ENCODE results near the gene COBLL1. TPM values are rescaled to one million over a fixed set of nuclear protein-coding genes. Genes with fewer than 3 reads are reported as not detected.

Gene COBLL1
- total RNA-seq, 1 experiment from 2014 or later: 3.5 TPM

DNA sequence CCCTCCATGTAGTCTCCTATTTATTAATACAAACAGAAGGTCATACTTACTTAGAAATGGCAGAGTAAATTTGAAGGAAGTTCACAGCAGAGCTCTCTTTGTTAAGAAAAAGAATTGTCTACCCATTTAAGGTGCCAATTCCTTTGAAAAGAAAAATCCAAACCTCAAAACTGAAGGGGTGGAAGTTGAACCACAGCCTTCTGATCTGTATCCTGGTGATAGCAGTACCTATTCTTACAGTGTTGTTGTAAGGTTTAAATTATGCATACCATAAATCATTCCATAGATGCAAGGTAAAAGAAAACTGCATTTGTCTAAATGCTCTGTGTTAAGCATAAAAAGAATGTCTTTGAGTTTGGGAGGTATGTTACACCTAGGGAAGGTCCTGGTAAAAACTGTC is 47.6 kb downstream of the COBLL1 start:
- H3K27me3 ChIP-seq (ENCODE audit: control insufficient read depth, insufficient read depth, low read length): no peaks in the 10 kb centered on the region
- no peaks in the 10 kb centered on the region for H3K36me3 ChIP-seq (replicated peaks; ENCODE audit: control insufficient read depth, insufficient read depth, low read length)
- DNase-seq: no peak
- no peak overlapping the region for H3K4me3 ChIP-seq (ENCODE audit: insufficient read depth, low read depth, low read length)

DNA sequence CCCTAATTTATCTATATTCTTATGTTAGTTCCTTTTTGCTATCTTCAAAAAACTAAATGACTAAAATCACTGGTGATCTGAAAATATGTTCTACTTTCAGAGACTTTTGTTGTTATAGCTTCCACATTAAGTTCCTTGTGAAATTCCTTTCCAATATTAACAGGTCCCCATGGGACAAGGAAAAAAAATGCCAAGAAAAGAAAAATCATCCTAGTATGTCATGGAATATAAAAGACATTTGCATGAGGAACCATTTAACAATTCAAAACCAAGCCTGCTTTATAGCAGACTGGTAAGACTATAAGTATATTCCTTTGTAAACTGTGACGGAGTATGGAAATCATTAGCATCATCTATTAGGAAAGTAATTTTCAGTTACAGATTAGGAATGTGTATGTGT is 48.1 kb downstream of the COBLL1 start:
- no peaks in the 10 kb centered on the region for H3K27me3 ChIP-seq (ENCODE audit: control insufficient read depth, insufficient read depth, low read length)
- no peak for DNase-seq
- H3K36me3 ChIP-seq (replicated peaks; ENCODE audit: control insufficient read depth, insufficient read depth, low read length): no peaks in the 10 kb centered on the region
- no peak overlapping the region for H3K4me3 ChIP-seq (ENCODE audit: insufficient read depth, low read depth, low read length)

GRCh38 chr2:164792316-164793170 is 49.1 kb downstream of the COBLL1 start:
- H3K4me3 ChIP-seq (ENCODE audit: insufficient read depth, low read depth, low read length): no peak overlapping the region
- no peaks in the 10 kb centered on the region for H3K36me3 ChIP-seq (replicated peaks; ENCODE audit: control insufficient read depth, insufficient read depth, low read length)
- no peak for DNase-seq
- no peaks in the 10 kb centered on the region for H3K27me3 ChIP-seq (ENCODE audit: control insufficient read depth, insufficient read depth, low read length)

DNA sequence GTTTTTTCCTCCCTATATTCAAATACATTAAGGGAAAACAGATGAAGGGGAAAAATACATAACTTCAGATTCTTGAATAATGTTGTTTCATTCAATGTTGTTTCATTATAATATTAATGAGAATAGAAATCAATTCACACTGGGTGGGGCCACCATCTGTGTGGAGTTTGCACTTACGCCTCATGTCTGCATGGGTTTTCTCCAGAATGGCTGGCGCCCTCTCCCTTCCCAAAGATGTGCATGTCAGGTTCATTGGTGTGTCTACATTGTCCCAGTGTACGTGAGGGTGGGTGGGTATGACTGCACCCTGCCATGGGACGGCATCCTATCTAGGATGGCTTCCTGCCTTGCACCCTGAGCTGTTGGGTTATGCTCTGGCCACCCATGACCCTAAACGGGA is 51.7 kb downstream of the COBLL1 start:
- Histone ChIP-seq H3K36me3 (replicated peaks; ENCODE audit: control insufficient read depth, insufficient read depth, low read length) (no peaks in the 10 kb centered on the region), H3K27me3 (ENCODE audit: control insufficient read depth, insufficient read depth, low read length) (no peaks in the 10 kb centered on the region), H3K4me3 (ENCODE audit: insufficient read depth, low read depth, low read length) (no peak overlapping the region)
- DNase-seq: no peak

DNA sequence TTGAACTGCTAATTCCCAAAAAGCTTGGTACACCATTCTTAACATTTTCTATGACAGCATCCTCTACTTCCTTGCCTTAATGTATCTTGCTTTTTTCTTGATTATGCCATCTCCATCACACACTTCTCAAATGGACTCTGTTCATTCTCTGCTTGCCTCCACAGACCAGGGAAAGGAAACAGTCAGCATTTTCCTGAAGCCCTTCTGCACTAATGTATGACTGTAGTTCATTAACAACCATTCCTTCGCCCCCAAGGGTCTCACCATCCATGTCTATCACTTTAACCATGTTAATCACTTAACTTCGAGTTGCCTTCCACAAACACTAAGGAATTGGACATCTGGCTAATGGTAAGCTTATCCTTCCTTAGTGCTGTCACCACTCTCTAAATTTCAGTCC is 54.8 kb downstream of the COBLL1 start:
- no peak for DNase-seq
- Histone ChIP-seq H3K4me3 (ENCODE audit: insufficient read depth, low read depth, low read length) (no peak overlapping the region), H3K27me3 (ENCODE audit: control insufficient read depth, insufficient read depth, low read length) (no peaks in the 10 kb centered on the region), H3K36me3 (replicated peaks; ENCODE audit: control insufficient read depth, insufficient read depth, low read length) (no peaks in the 10 kb centered on the region)

DNA sequence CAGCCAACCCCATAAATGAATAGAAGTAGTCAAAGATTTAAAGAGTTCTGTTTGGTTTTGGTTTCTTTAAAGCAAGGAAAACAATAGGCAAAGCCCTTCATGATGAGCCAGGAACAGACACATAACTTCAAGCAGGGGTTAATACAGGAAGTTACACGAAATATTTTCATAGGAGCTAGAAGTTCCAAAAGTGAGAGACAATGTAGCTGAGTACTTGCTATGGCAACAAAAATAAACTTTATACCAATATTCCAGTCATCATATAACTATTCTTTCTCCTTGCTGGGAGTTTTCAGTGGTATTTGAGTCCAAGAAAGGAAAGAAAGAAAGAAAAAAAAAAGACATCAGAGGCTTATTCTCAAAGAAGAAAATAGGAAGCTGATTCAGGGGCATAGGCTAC is 56.2 kb downstream of the COBLL1 start:
- Histone ChIP-seq H3K4me3 (ENCODE audit: insufficient read depth, low read depth, low read length) (no peak overlapping the region), H3K36me3 (replicated peaks; ENCODE audit: control insufficient read depth, insufficient read depth, low read length) (no peaks in the 10 kb centered on the region), H3K27me3 (ENCODE audit: control insufficient read depth, insufficient read depth, low read length) (no peaks in the 10 kb centered on the region)
- no peak for DNase-seq

- no peaks in the 10 kb centered on the region for H3K36me3 ChIP-seq (replicated peaks; ENCODE audit: control insufficient read depth, insufficient read depth, low read length)
- H3K4me3 ChIP-seq (ENCODE audit: insufficient read depth, low read depth, low read length): no peak overlapping the region
- DNase-seq: no peak
- no peaks in the 10 kb centered on the region for H3K27me3 ChIP-seq (ENCODE audit: control insufficient read depth, insufficient read depth, low read length)
Observed at GRCh38 chr2:164784376-164784775, 57.2 kb downstream of the COBLL1 start.

DNA sequence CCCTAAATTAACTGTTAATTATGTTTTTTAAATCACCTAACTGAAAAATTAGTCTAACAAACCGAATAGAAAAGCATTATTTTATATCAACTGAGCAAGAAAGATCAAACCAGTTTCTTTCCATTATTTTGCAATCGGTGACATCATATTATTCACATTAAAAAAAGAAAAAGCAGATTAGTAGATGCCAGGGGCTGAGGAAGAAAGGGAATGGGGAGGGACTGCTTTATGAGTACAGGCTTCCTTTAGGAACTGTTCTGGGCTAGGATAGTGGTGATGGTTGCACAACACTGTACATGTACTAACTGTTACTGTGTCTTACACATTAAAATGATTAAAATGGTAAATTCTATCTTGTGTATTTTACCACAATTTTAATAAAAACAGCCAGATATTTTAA is 59.3 kb downstream of the COBLL1 start:
- Histone ChIP-seq H3K36me3 (replicated peaks; ENCODE audit: control insufficient read depth, insufficient read depth, low read length) (no peaks in the 10 kb centered on the region), H3K27me3 (ENCODE audit: control insufficient read depth, insufficient read depth, low read length) (no peaks in the 10 kb centered on the region), H3K4me3 (ENCODE audit: insufficient read depth, low read depth, low read length) (no peak overlapping the region)

DNA sequence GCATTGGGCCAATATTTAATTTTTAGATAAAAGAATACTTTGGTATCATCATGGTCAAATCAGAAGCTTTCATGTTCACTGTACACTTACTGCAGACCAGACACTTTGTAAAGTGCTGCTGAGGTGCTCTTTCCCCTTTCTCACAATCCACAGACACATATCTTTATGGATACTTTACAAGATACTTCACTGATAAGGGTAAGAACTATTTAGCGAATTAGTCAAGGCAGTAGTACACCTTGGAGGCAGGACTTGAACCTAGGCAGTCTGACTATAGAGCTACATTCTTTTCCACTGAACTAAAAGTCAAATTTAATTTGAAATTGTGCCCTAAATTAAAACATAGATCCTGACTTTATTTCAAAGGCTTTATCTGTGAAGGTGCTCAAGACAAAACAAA is 60.2 kb downstream of the COBLL1 start:
- Histone ChIP-seq H3K4me3 (ENCODE audit: insufficient read depth, low read depth, low read length) (no peak overlapping the region), H3K27me3 (ENCODE audit: control insufficient read depth, insufficient read depth, low read length) (no peaks in the 10 kb centered on the region), H3K36me3 (replicated peaks; ENCODE audit: control insufficient read depth, insufficient read depth, low read length) (no peaks in the 10 kb centered on the region)
- no peak for DNase-seq

More for the DNA sequence above, 59.3 kb downstream of the COBLL1 start:
- no peak for DNase-seq

DNA sequence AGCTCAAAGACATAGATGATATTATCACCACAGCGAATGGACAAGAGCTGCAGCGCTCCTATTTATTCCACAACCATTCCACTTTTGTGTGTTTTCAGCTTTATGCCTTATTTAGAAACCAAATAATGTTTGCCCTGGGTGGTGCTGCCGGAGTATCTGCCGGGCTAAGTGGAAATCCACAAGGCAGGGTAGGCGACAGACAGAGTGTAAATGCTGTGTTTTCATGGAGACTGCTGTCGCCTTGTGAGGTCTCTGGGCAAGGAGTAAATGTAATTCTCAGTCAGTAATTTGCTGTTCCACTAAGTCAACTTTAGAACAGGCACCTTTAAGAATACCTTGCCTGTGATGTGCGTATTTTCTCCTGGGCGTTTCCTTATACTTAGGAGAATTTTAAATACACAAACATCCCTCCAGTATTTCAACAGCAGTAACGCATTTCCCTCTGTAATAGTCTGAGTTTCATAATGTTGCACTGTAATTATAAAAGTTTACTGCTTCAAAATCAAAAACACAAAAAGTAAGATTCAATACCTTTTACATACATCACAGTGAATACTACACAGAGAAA is 60.9 kb downstream of the COBLL1 start:
- no peak overlapping the region for H3K4me3 ChIP-seq (ENCODE audit: insufficient read depth, low read depth, low read length)
- no peaks in the 10 kb centered on the region for H3K27me3 ChIP-seq (ENCODE audit: control insufficient read depth, insufficient read depth, low read length)
- DNase-seq: no peak
- H3K36me3 ChIP-seq (replicated peaks; ENCODE audit: control insufficient read depth, insufficient read depth, low read length): no peaks in the 10 kb centered on the region

- no peak overlapping the region for H3K4me3 ChIP-seq (ENCODE audit: insufficient read depth, low read depth, low read length)
- H3K36me3 ChIP-seq (replicated peaks; ENCODE audit: control insufficient read depth, insufficient read depth, low read length): no peaks in the 10 kb centered on the region
- no peak for DNase-seq
- H3K27me3 ChIP-seq (ENCODE audit: control insufficient read depth, insufficient read depth, low read length): no peaks in the 10 kb centered on the region
Observed at GRCh38 chr2:164779383-164780057, 62.1 kb downstream of the COBLL1 start.

DNA sequence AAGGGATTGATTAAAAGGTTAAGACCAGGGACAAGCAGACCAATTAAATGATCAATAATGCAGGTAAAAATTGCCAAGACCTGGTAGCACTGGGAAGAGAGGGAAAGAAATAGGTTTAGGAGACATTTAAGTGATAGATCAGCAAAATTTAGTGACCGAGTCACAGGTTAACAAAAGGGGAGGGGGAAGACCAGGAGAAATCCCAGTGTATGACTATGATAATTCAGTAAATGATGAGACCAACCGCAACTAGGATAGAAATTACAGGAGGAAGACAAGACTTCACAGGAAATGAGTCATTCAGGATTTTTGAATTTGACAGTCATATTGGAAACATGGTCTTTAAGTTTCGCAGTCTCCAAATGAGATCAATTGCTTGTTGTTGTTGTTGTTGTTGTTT is 62.9 kb downstream of the COBLL1 start:
- Histone ChIP-seq H3K36me3 (replicated peaks; ENCODE audit: control insufficient read depth, insufficient read depth, low read length) (no peaks in the 10 kb centered on the region), H3K4me3 (ENCODE audit: insufficient read depth, low read depth, low read length) (no peak overlapping the region), H3K27me3 (ENCODE audit: control insufficient read depth, insufficient read depth, low read length) (no peaks in the 10 kb centered on the region)
- DNase-seq: no peak

DNA sequence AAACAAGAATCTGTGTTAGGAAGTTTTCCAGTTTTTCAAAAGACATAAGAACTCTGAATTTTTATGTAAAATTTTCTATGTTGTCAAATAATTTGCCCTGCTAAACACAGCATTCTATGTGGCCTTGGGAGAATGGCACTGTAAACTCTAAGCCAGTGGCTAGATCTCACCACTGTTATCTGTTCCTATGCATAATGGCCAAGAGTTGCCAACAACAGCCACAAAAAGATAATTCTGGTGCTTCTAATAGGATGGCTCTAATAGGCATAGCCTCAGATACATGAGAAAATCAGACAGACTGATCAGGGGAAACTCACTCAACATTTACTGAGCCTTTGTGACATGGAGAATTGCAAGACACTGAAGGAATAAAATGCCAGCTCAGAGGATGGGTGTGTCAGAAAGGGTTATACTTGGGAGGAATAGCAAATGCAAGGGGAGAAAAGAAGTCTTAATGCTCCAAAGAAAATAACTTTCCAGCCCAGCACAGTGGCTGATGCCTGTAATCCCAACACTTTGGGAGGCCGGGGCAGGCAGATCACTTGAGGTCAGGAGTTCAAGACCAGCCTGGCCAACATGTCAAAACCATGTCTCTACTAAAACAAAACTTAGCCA is 63.7 kb downstream of the COBLL1 start:
- no peaks in the 10 kb centered on the region for H3K27me3 ChIP-seq (ENCODE audit: control insufficient read depth, insufficient read depth, low read length)
- DNase-seq: no peak
- H3K4me3 ChIP-seq (ENCODE audit: insufficient read depth, low read depth, low read length): no peak overlapping the region
- H3K36me3 ChIP-seq (replicated peaks; ENCODE audit: control insufficient read depth, insufficient read depth, low read length): no peaks in the 10 kb centered on the region

- no peaks in the 10 kb centered on the region for H3K36me3 ChIP-seq (replicated peaks; ENCODE audit: control insufficient read depth, insufficient read depth, low read length)
- no peak for DNase-seq
- no peaks in the 10 kb centered on the region for H3K27me3 ChIP-seq (ENCODE audit: control insufficient read depth, insufficient read depth, low read length)
- H3K4me3 ChIP-seq (ENCODE audit: insufficient read depth, low read depth, low read length): no peak overlapping the region
Observed at GRCh38 chr2:164773635-164774034, 68.0 kb downstream of the COBLL1 start.

DNA sequence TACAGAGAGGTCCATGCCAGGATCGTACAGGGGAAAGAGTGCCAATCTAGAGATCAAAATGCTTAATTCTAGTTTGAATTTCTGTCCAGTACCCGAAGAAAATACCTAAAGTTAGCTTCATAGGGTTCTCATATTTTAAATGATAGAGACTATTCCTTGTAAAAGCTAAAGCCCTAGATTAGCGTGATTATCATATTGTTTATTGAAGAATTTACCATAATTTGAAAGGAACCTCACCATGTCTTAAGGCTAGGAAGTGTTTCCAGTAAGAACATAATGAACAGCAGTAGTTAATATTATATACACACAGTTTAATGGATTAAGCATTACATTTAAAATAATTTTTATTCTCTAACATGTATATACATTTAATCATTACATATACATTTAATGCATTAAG is 68.5 kb downstream of the COBLL1 start:
- Histone ChIP-seq H3K27me3 (ENCODE audit: control insufficient read depth, insufficient read depth, low read length) (no peaks in the 10 kb centered on the region), H3K4me3 (ENCODE audit: insufficient read depth, low read depth, low read length) (no peak overlapping the region), H3K36me3 (replicated peaks; ENCODE audit: control insufficient read depth, insufficient read depth, low read length) (no peaks in the 10 kb centered on the region)
- DNase-seq: no peak
